Measurements from ENCODE around the gene GPRASP1.

The GPRASP1 gene

GRCh38 chrX:102697494-102697893 is 46.2 kb downstream of the GPRASP1 start:
- DNase-seq: no peak
